ENCODE results near the gene TNIK.

- TF ChIP-seq POLR2AphosphoS5 (IDR thresholded peaks at IDR 0.05; ENCODE audit: low read depth, low read length) (no peak), POLR2A (IDR thresholded peaks at IDR 0.05; ENCODE audit: low read depth, low read length) (no peak), TAF1 (IDR thresholded peaks at IDR 0.05; ENCODE audit: low read depth, low read length) (no peak), POU2F2 (IDR thresholded peaks at IDR 0.05; ENCODE audit: low read depth, low read length) (no peak), SPI1 (IDR thresholded peaks at IDR 0.05; ENCODE audit: low read depth, low read length) (no peak)
These were observed 199.3 kb downstream of the TNIK start for GRCh38 chr3:171260899-171261298.

Measured in GM12891 (cell line).